DOHH2 (cell line): ENCODE measurements around the gene CPEB3.

ENCODE experiments used
- EZH2phosphoT487 ChIP-seq: fragments of 200-600 bp; sonication (generic); IDR thresholded peaks from 2 replicates; pipeline ENCODE4 v1.6.1; 2017; ENCODE audit warnings: borderline replicate concordance, mild to moderate bottlenecking, antibody characterized with exemption, low read length, moderate library complexity, mixed read lengths
- TF ChIP-seq, protein P1 (sequence below): fragments of 200-600 bp; sonication (generic); IDR thresholded peaks from one replicate; pipeline ENCODE4 v1.5.1; 2014; ENCODE audit warnings: antibody characterized with exemption, mild to moderate bottlenecking, low read depth, low read length; ENCODE audit not compliant: poor library complexity, severe bottlenecking

DNA sequence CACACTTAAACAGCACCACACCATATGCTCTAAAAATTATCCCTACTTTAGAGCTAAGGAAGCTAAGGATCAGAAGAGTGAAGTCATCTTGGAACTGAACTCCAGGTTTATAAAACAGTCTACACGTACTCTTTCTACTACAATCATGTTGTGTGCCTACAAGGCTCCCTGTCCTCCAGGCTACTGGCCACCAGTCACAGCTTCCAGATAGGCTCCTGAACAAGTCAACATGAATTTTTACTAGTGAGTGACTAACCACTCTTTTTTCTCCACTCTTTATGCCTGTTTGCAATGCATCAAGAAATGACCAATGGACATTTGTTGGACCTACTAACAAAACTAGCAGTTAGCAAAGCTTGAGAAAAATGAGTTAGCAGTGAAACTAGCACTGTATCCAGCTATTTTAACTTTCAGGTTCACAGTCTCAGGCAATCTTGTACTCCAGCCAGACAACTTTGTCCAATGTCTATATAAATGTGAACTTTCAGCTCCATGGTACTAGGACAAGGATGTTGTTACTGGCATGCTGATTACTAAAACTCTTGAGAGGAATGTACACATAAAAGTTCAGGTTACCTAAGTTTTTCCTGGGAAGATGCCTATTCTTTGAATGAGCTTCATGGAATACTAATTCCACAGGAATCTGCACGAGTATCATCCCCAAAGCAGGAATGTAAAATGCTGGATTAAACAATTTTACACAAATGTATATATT lies 187.3 kb downstream of the CPEB3 start:
- no peak for TF ChIP-seq EZH2phosphoT487
- TF ChIP-seq, protein P1, sequence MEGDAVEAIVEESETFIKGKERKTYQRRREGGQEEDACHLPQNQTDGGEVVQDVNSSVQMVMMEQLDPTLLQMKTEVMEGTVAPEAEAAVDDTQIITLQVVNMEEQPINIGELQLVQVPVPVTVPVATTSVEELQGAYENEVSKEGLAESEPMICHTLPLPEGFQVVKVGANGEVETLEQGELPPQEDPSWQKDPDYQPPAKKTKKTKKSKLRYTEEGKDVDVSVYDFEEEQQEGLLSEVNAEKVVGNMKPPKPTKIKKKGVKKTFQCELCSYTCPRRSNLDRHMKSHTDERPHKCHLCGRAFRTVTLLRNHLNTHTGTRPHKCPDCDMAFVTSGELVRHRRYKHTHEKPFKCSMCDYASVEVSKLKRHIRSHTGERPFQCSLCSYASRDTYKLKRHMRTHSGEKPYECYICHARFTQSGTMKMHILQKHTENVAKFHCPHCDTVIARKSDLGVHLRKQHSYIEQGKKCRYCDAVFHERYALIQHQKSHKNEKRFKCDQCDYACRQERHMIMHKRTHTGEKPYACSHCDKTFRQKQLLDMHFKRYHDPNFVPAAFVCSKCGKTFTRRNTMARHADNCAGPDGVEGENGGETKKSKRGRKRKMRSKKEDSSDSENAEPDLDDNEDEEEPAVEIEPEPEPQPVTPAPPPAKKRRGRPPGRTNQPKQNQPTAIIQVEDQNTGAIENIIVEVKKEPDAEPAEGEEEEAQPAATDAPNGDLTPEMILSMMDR, result no peak
